ENCODE data around the gene HOXA5.

Gene HOXA5

GRCh38 chr7:27159266-27160144 lies 16.0 kb upstream of the HOXA5 start:
- no peak for ATAC-seq
- peak overlapping the region; percentile 35 for H3K4me3 Mint-ChIP-seq

GRCh38 chr7:27158436-27159265 lies 15.2 kb upstream of the HOXA5 start:
- Mint-ChIP-seq H3K4me1 (peaks cover 30% of the 10 kb centered on the region), H3K36me3 (peaks cover 4% of the 10 kb centered on the region), H3K9me3 (peaks cover 8% of the 10 kb centered on the region), H3K4me3 (no peak overlapping the region), H3K27ac (no peak overlapping the region), H3K27me3 (peaks cover 93% of the 10 kb centered on the region)
- ATAC-seq, result no peak

More at GRCh38 chr7:27159266-27160144, 16.0 kb upstream of the HOXA5 start:
- Mint-ChIP-seq H3K9me3 (peaks cover 8% of the 10 kb centered on the region), H3K27ac (no peak overlapping the region), H3K4me1 (peaks cover 26% of the 10 kb centered on the region), H3K36me3 (peaks cover 4% of the 10 kb centered on the region), H3K27me3 (peaks cover 93% of the 10 kb centered on the region)

DNA sequence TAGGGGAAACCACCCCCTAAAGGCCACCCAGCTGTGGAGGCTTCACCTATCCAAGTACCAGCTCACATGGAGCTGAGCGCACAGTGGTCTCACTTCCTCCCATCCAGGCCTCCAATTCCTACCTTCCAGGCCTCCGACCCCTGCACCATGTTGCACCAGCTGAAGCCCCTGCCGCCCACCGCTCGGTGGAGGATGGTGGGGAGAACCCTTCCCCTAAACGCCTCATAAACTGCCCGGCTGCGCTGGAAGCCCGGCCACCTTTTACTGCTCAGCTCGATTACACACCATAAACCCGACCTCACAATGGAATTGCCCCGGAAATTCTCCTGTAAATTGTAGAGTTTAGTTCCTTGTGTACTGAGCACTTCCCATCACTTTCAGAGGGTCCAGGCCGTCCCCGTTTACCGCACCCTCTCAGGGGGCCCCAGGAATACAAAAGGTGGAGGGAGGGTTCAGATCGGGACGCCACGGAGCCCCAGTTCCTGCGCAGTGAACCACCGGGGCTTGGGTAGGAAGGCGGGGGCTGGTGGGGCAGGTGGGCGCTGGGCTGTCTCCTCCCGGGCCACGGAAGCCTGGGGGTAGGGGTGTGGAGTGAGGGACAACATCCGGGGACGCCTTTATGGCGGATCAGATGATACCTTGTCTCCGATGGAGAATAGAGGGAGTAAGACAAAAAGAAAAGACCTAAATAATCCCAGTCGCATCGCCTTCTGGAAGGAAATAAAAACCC lies 14.4 kb upstream of the HOXA5 start:
- Mint-ChIP-seq H3K36me3 (peaks cover 4% of the 10 kb centered on the region), H3K27me3 (peaks cover 93% of the 10 kb centered on the region), H3K27ac (no peak overlapping the region), H3K9me3 (peaks cover 8% of the 10 kb centered on the region), H3K4me1 (peaks cover 30% of the 10 kb centered on the region), H3K4me3 (peak overlapping the region; percentile 14)
- no peak for ATAC-seq

- Mint-ChIP-seq H3K27me3 (peaks cover 92% of the 10 kb centered on the region), H3K36me3 (peaks cover 4% of the 10 kb centered on the region), H3K4me1 (peaks cover 31% of the 10 kb centered on the region), H3K9me3 (peaks cover 8% of the 10 kb centered on the region), H3K4me3 (peak overlapping the region; percentile 7), H3K27ac (no peak overlapping the region)
- no peak for ATAC-seq
Measured at GRCh38 chr7:27156916-27157701, 13.6 kb upstream of the HOXA5 start.

- Mint-ChIP-seq H3K27me3 (peaks cover 94% of the 10 kb centered on the region), H3K27ac (peak within 1 kb of the TSS; percentile 48), H3K36me3 (peaks cover 4% of the 10 kb centered on the region), H3K4me3 (peak within 1 kb of the TSS; percentile 48), H3K9me3 (peaks cover 8% of the 10 kb centered on the region), H3K4me1 (peaks cover 37% of the 10 kb centered on the region)
- ATAC-seq, result no peak
Measured at GRCh38 chr7:27156508-27156898, 13.0 kb upstream of the HOXA5 start, which contains the start of gene HOXA7. TSS of gene HOXA7 (minus strand) at chr7:27156675. CDS start at chr7:27156545, 130 bp downstream.

- H3K27ac Mint-ChIP-seq, result peak overlapping the region; percentile 48
- H3K36me3 Mint-ChIP-seq, result peaks cover 4% of the 10 kb centered on the region
- H3K27me3 Mint-ChIP-seq, result peaks cover 95% of the 10 kb centered on the region
- peak overlapping the region; percentile 48 for H3K4me3 Mint-ChIP-seq
- ATAC-seq, result no peak
- H3K9me3 Mint-ChIP-seq, result peaks cover 8% of the 10 kb centered on the region
- H3K4me1 Mint-ChIP-seq, result peaks cover 39% of the 10 kb centered on the region
Measured at GRCh38 chr7:27155816-27156507, 12.5 kb upstream of the HOXA5 start.

- H3K27me3 Mint-ChIP-seq, result peaks cover 99% of the 10 kb centered on the region
- peak overlapping the region; percentile 57 for H3K4me3 Mint-ChIP-seq
- peaks cover 4% of the 10 kb centered on the region for H3K36me3 Mint-ChIP-seq
- peaks cover 8% of the 10 kb centered on the region for H3K9me3 Mint-ChIP-seq
- H3K4me1 Mint-ChIP-seq, result peaks cover 44% of the 10 kb centered on the region
- ATAC-seq, result no peak
- peak overlapping the region; percentile 48 for H3K27ac Mint-ChIP-seq
Measured at GRCh38 chr7:27154901-27155815, 11.7 kb upstream of the HOXA5 start.

GRCh38 chr7:27154369-27154768 lies 10.9 kb upstream of the HOXA5 start:
- H3K4me3 Mint-ChIP-seq, result no peak overlapping the region
- peaks cover 4% of the 10 kb centered on the region for H3K36me3 Mint-ChIP-seq

DNA sequence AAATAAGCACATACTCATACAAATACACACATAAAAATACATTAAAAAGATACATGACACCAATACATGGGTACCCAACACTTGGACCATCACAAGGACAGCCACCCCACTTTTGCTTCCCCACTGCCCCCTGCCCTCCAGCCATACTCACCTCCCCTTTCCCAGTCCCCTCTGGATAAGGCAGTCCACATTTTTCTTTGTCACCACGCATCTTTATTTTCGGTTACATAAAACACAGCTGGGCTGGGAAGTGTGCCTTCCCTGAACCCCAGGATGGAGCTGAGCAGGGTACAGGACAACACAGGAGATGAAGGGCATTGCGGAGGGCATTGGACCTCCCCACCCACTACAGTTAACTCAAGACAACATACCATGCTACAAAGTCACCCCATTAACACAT lies 10.0 kb upstream of the HOXA5 start:
- H3K9me3 Mint-ChIP-seq, result peaks cover 8% of the 10 kb centered on the region
- peaks cover 4% of the 10 kb centered on the region for H3K36me3 Mint-ChIP-seq
- H3K27ac Mint-ChIP-seq, result no peak overlapping the region
- no peak for ATAC-seq
- H3K4me1 Mint-ChIP-seq, result peaks cover 46% of the 10 kb centered on the region
- H3K4me3 Mint-ChIP-seq, result no peak overlapping the region
- peaks cover 99% of the 10 kb centered on the region for H3K27me3 Mint-ChIP-seq

More at GRCh38 chr7:27154369-27154768, 10.9 kb upstream of the HOXA5 start:
- no peak for ATAC-seq
- Mint-ChIP-seq H3K4me1 (peaks cover 45% of the 10 kb centered on the region), H3K9me3 (peaks cover 8% of the 10 kb centered on the region), H3K27me3 (peaks cover 99% of the 10 kb centered on the region), H3K27ac (no peak overlapping the region)

GRCh38 chr7:27152816-27153442 lies 9.4 kb upstream of the HOXA5 start:
- Mint-ChIP-seq H3K4me3 (no peak overlapping the region), H3K9me3 (peaks cover 4% of the 10 kb centered on the region), H3K4me1 (peaks cover 49% of the 10 kb centered on the region), H3K36me3 (peaks cover 4% of the 10 kb centered on the region), H3K27me3 (peaks cover 99% of the 10 kb centered on the region), H3K27ac (no peak overlapping the region)
- ATAC-seq, result no peak

DNA sequence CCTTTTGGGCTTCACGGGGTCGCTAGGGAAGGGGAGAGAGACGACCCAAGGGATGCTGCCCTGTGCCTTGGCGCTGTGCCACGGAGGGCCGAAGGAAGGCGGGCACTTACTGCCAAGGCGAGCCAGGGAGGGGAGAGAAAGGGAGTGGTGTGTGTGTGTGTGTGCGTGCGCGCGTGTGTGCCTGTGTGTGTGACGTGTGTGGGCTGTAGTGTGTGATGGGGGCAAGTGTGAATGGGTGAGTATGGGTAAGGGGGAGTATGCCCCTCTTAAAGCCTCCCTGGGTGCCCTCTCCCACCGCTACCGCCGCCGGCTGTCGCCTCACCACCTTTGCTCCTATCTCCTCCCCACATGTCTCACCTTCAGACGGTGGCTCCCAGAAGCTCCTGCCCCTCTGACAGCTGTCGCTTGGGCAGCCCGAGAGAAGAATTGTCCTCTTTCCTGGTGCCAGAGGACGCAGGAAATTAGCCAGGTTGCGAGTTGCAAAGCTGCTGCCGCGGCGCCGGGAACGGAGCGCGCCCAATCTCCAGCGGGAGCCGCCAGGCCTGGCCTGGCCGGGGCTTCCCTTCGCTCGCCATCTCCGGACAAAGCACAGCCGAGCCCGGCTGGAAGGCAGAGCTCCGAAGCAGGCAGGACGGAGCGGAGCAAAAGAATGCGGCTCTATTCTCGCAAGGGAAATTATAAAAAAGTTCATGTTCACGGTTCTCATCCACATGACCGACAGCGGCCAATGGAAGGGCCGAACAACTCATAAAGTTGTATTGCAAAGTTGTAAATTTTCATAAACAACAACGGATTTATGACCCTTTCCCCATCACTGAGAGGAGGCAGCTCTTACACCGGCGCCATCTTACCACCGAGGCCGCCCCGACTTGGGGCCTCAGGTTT lies 8.7 kb upstream of the HOXA5 start, which contains the start of gene HOXA3:
HOXA3 (minus strand) TSS at position 653 of the 885 bp plus-strand sequence. CDS start 41,943 bp downstream, outside the sequence.
- H3K27ac Mint-ChIP-seq, result peak within 1 kb of the TSS; percentile 14

More for the DNA sequence above, 8.7 kb upstream of the HOXA5 start, which contains the start of gene HOXA3:
- Mint-ChIP-seq H3K9me3 (peaks cover 3% of the 10 kb centered on the region), H3K4me1 (peaks cover 49% of the 10 kb centered on the region), H3K27me3 (peaks cover 99% of the 10 kb centered on the region), H3K4me3 (peak within 1 kb of the TSS; percentile 75), H3K36me3 (peaks cover 4% of the 10 kb centered on the region)
- no peak for ATAC-seq

Measured in stimulated activated memory B cell treated with anti-CD40 and anti-IgM and Interleukin-4, amounts not matched to agents 10 μg/mL and 1 μg/mL and 100 μg/mL, for 72 hours (primary cell).